ENCODE measurements around the gene SOX9.

SOX9 gene

GRCh38 chr17:72151565-72152386 lies 31.0 kb downstream of the SOX9 start:
- DNase-seq (ENCODE audit: extremely low spot score) = no peak
- ChIA-PET POLR2A (no interaction called here), CTCF (no interaction called here)
- no peak for TF ChIP-seq CTCF (IDR thresholded peaks at IDR 0.05; ENCODE audit: control extremely low read depth, extremely low read depth, low read depth, missing control alignments)

DNA sequence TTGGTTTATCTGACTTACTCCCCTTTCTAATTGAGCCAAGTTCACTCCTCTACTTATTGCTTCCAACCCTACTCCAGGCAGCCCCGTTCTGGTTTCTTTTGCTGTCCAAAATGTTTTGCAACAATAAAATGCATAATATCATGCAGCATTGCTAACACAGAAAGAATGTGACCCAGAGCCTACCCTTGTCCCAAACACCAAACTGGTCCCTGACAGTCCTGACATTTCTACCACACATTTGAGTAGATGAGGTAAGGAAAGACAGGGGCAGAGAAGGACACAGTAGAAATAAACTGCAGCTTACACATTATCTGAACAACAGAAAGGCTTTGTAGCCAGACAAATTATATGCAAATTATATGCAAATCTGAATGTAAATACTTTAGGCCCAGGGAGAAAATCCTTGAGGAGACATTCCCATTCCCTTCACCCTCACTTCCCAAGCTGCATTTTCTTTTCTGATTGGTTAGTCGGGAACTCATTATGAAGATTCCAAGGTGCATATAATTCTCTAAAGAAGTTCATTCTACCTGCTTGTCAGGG lies 31.6 kb downstream of the SOX9 start:
- TF ChIP-seq CTCF (IDR thresholded peaks at IDR 0.05; ENCODE audit: control extremely low read depth, extremely low read depth, low read depth, missing control alignments) = no peak
- ChIA-PET POLR2A (no interaction called here), CTCF (no interaction called here)
- DNase-seq (ENCODE audit: extremely low spot score) = no peak

- POLR2A ChIA-PET = no interaction called here
- DNase-seq (ENCODE audit: extremely low spot score) = no peak
- CTCF ChIA-PET = interaction anchor here (1.3 kb wide), 1 partner anchor 16 kb away, joined by 3 read pairs; no protein-coding TSS in a partner anchor
- no peak for TF ChIP-seq CTCF (IDR thresholded peaks at IDR 0.05; ENCODE audit: control extremely low read depth, extremely low read depth, low read depth, missing control alignments)
Observed at GRCh38 chr17:72158895-72159885, 38.4 kb downstream of the SOX9 start.

GRCh38 chr17:72162569-72162968 lies 41.7 kb downstream of the SOX9 start:
- CTCF ChIA-PET = interaction anchor here (1.5 kb wide), 1 partner anchor 42 kb away, joined by 3 read pairs; no protein-coding TSS in a partner anchor
- POLR2A ChIA-PET = interaction anchor here (0.7 kb wide), 1 partner anchor 25 kb away, joined by 3 read pairs; no protein-coding TSS in a partner anchor
- no peak for DNase-seq (ENCODE audit: extremely low spot score)
- no peak for TF ChIP-seq CTCF (IDR thresholded peaks at IDR 0.05; ENCODE audit: control extremely low read depth, extremely low read depth, low read depth, missing control alignments)

- DNase-seq (ENCODE audit: extremely low spot score) = no peak
- POLR2A ChIA-PET = interaction anchor here (0.7 kb wide), 1 partner anchor 26 kb away, joined by 3 read pairs; no protein-coding TSS in a partner anchor
- CTCF ChIA-PET = interaction anchor here (1.1 to 1.5 kb wide), 3 partner anchors 10 to 41 kb away, joined by 3 read pairs; no protein-coding TSS in a partner anchor
- no peak for TF ChIP-seq CTCF (IDR thresholded peaks at IDR 0.05; ENCODE audit: control extremely low read depth, extremely low read depth, low read depth, missing control alignments)
Observed at GRCh38 chr17:72163474-72163873, 42.7 kb downstream of the SOX9 start.

All from GM10248 (cell line).